D341Med (cell line): ENCODE measurements around the gene TMEM184B.

Experiments
- DNase-seq: peaks from one replicate; pipeline ENCODE4 v3.0.0; 2012; ENCODE audit warnings: low spot score

Gene TMEM184B

GRCh38 chr22:38223289-38223960, 49.4 kb downstream of the TMEM184B start:
- DNase-seq, result no peak

GRCh38 chr22:38222797-38223119, 50.1 kb downstream of the TMEM184B start:
- DNase-seq, result no peak

- DNase-seq, result no peak
Measured at GRCh38 chr22:38221908-38222796, 50.7 kb downstream of the TMEM184B start.

- no peak for DNase-seq
Measured at GRCh38 chr22:38221407-38221806, 51.4 kb downstream of the TMEM184B start.

- no peak for DNase-seq
Measured at GRCh38 chr22:38220653-38221386, 52.0 kb downstream of the TMEM184B start.

GRCh38 chr22:38220163-38220562, 52.6 kb downstream of the TMEM184B start:
- DNase-seq, result no peak

GRCh38 chr22:38219632-38220031, 53.2 kb downstream of the TMEM184B start:
- DNase-seq, result peak; percentile 64

- DNase-seq, result no peak
Measured at GRCh38 chr22:38218661-38219622, 53.9 kb downstream of the TMEM184B start.

- DNase-seq, result no peak
Measured at GRCh38 chr22:38215156-38216038, 57.4 kb downstream of the TMEM184B start.

GRCh38 chr22:38214302-38215056, 58.3 kb downstream of the TMEM184B start:
- peak; percentile 95 for DNase-seq

GRCh38 chr22:38213990-38214301, 58.9 kb downstream of the TMEM184B start:
- DNase-seq, result no peak

GRCh38 chr22:38213319-38213989, 59.4 kb downstream of the TMEM184B start:
- DNase-seq, result no peak

GRCh38 chr22:38212442-38212841, 60.4 kb downstream of the TMEM184B start:
- DNase-seq, result no peak

- DNase-seq, result no peak
Measured at GRCh38 chr22:38211556-38211955, 61.3 kb downstream of the TMEM184B start.

- DNase-seq, result no peak
Measured at GRCh38 chr22:38208551-38208968, 64.2 kb downstream of the TMEM184B start.

- DNase-seq, result no peak
Measured at GRCh38 chr22:38207898-38208432, 64.8 kb downstream of the TMEM184B start.

GRCh38 chr22:38205261-38206128, 67.3 kb downstream of the TMEM184B start:
- DNase-seq, result no peak

GRCh38 chr22:38204784-38205183, 68.0 kb downstream of the TMEM184B start:
- no peak for DNase-seq
